Spleen (tissue), 11 donors: Measurements from ENCODE around the gene DRAM1. TPM values are rescaled to one million over a fixed set of nuclear protein-coding genes. Genes with fewer than 3 reads are reported as not detected.

Experiments
- DNase-seq: peaks from one replicate; pipeline ENCODE4 v3.0.0-alpha.2; 2020
- H3K27ac ChIP-seq, 8 donors: fragments of 200-600 bp; sonication (generic) in 7 of 8; 1 replicate in 4 of 8; 2 replicates in 4 of 8; pipeline versions ENCODE4 v1.5.0 to v1.8.0; 2016 to 2021; ENCODE audit warnings: inconsistent platforms in 4 of 8, mild to moderate bottlenecking in 4 of 8, moderate library complexity in 1 of 8
- H3K27me3 ChIP-seq, 7 donors: fragments of 200-600 bp; sonication (generic) in 6 of 7; replicated peaks in 1 of 7; 1 replicate in 4 of 7; 2 replicates in 3 of 7; pipeline versions ENCODE4 v1.5.0 to v1.8.0; 2016 to 2021; ENCODE audit warnings: inconsistent platforms in 3 of 7, mild to moderate bottlenecking in 1 of 7
- H3K36me3 ChIP-seq, 6 donors: fragments of 200-600 bp; sonication (generic) in 5 of 6; 1 replicate in 4 of 6; 2 replicates in 2 of 6; pipeline versions ENCODE4 v1.5.0 to v1.8.0; 2016 to 2021; ENCODE audit warnings: inconsistent platforms in 2 of 6
- H3K4me1 ChIP-seq, 6 donors: fragments of 200-600 bp; sonication (generic) in 5 of 6; 1 replicate in 3 of 6; 2 replicates in 3 of 6; pipeline versions ENCODE4 v1.5.0 to v1.8.0; 2016 to 2021; ENCODE audit warnings: inconsistent platforms in 3 of 6
- H3K4me3 ChIP-seq, 8 donors: fragments of 200-600 bp; sonication (generic) in 7 of 8; 1 replicate in 4 of 8; 2 replicates in 4 of 8; pipeline versions ENCODE4 v1.5.0 to v1.8.0; 2016 to 2021; ENCODE audit warnings: inconsistent platforms in 4 of 8, mild to moderate bottlenecking in 4 of 8, moderate library complexity in 2 of 8
- H3K9me3 ChIP-seq, 8 donors: fragments of 200-600 bp; sonication (generic) in 7 of 8; 1 replicate in 4 of 8; 2 replicates in 4 of 8; pipeline versions ENCODE4 v1.5.0 to v1.8.0; 2016 to 2021; ENCODE audit warnings: inconsistent platforms in 4 of 8
- POLR2A ChIP-seq, 3 donors: fragments of 450-650 bp; IDR thresholded peaks; one replicate each; pipeline ENCODE4 v1.5.1; 2017; ENCODE audit warnings: antibody characterized with exemption in 3 of 3, mild to moderate bottlenecking in 1 of 3
- POLR2AphosphoS5 ChIP-seq, 3 donors: sonication (generic); formaldehyde crosslinking; IDR thresholded peaks; one replicate each; pipeline ENCODE4 v1.5.1; 2017; ENCODE audit warnings: antibody characterized with exemption in 3 of 3
- WGBS, 5 donors: extraction: QIAGEN DNeasy Blood & Tissue Kit in 3 of 5; methylation state at CpG; one replicate each; pipeline versions ENCODE4 v1.1.5 to v1.1.7; 2013 to 2018; 5-methylcytosine and 5-hydroxymethylcytosine counted together
- intact Hi-C: fragments of 100-400 bp; cut with DNase I; formaldehyde crosslinking; loops from one replicate; pipeline ENCODE4 v1.15.0; 2023; ENCODE audit warnings: low total_unique reads
- polyA plus RNA-seq, 3 donors: library from polyadenylated mRNA; stranded (reverse); fragments of 200-250 nt; gene quantifications; one replicate each; pipeline ENCODE4 v1.2.1, GENCODE V29; 2013
- total RNA-seq, 7 donors: library from RNA; depleted of rRNA in 3 of 7; stranded (reverse); fragments of >200 nt in 3 of 7; fragmentation: NEBNext Ultra II Directional in 4 of 7; extraction: Animal tissue kit (Norgen Biotek cat#: 25700) in 4 of 7; gene quantifications; one replicate each; pipeline versions ENCODE4 v1.1.0 to v1.2.1, GENCODE V29; 2016 to 2021
- TF ChIP-seq, protein P1 (sequence below), 11 experiments: fragments of 200-600 bp in 7 of 11; fragments of 450-650 bp in 4 of 11; sonication (generic) in 4 of 11; IDR thresholded peaks in 8 of 11; conservative IDR thresholded peaks in 3 of 11; 1 replicate in 7 of 11; 2 replicates in 4 of 11; pipeline versions ENCODE4 v1.4.0 to v1.8.0; 2016 to 2021; ENCODE audit warnings: antibody characterized with exemption in 11 of 11, inconsistent platforms in 4 of 11, mild to moderate bottlenecking in 1 of 11
- donor health status: healthy with polysubstance abuse.
- donor health status: DM: no; HTN: no; CAD: no; lungs with moderate emphysema.
- donor health status: DM: no; HTN: no; CAD: no.
- donor health status: Bipolar disorder and iron deficiency.
- donor health status: healthy.
- donor health status: DM: no; HTN: no; CAD: no.
- donor health status: DM: yes; HTN: yes; CAD: no.

DRAM1 gene
- total and polyA plus RNA-seq, 10 donors, result 8.4 to 43.1 (median 19.1) TPM

- Histone ChIP-seq H3K4me1 (peaks cover 0 to 37% (median 1%) of the 10 kb centered on the region in 6 donors), H3K27me3 (no peaks in the 10 kb centered on the region), H3K4me3 (no peak overlapping the region), H3K27ac (peak overlapping the region in 5 of 8 donors; percentile 1 to 79 (median 70)), H3K9me3 (peaks cover 0 to 3% (median 0%) of the 10 kb centered on the region in 8 donors), H3K36me3 (peaks cover 0 to 27% (median 3%) of the 10 kb centered on the region in 6 donors)
- no peak for TF ChIP-seq POLR2A (IDR thresholded peaks at IDR 0.05)
- TF ChIP-seq, protein P1, sequence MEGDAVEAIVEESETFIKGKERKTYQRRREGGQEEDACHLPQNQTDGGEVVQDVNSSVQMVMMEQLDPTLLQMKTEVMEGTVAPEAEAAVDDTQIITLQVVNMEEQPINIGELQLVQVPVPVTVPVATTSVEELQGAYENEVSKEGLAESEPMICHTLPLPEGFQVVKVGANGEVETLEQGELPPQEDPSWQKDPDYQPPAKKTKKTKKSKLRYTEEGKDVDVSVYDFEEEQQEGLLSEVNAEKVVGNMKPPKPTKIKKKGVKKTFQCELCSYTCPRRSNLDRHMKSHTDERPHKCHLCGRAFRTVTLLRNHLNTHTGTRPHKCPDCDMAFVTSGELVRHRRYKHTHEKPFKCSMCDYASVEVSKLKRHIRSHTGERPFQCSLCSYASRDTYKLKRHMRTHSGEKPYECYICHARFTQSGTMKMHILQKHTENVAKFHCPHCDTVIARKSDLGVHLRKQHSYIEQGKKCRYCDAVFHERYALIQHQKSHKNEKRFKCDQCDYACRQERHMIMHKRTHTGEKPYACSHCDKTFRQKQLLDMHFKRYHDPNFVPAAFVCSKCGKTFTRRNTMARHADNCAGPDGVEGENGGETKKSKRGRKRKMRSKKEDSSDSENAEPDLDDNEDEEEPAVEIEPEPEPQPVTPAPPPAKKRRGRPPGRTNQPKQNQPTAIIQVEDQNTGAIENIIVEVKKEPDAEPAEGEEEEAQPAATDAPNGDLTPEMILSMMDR (IDR thresholded peaks at IDR 0.05 in 8 of 11, conservative IDR thresholded peaks at IDR 0.05 in 3 of 11), result no peak
- no peak for TF ChIP-seq POLR2AphosphoS5 (IDR thresholded peaks at IDR 0.05)
- intact Hi-C loops, result no loop called here
- DNase-seq, result peak; percentile 82
- 60 to 69% (median 64%) methylated on average over 6 of the region's 6 CpGs for WGBS, 5 donors
Measured at GRCh38 chr12:101925935-101926334, 48.6 kb downstream of the DRAM1 start.

GRCh38 chr12:101927036-101927435 lies 49.7 kb downstream of the DRAM1 start:
- H3K27me3 ChIP-seq, result no peaks in the 10 kb centered on the region
- H3K27ac ChIP-seq, result peak overlapping the region in 4 of 8 donors; percentile 66 to 79 (median 70)

DNA sequence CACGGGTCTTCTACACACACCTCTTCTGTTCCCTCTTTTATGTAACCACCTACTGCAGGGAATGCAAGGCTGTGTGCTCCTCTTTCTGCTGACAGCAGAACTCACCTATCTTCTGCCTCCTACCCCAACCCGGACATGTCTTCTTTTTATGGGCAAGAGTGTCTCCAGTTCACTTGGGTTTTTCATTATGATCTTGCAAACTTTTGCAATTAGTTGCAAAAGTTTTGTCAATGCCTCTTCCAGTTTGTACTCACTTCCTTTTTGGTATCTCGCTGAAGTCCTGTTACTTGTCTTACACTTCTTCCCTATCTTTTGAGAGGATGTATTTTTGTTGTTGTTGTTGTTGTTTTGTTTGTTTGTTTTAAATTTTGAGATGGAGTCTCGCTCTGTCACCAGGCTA lies 50.6 kb downstream of the DRAM1 start:
- H3K9me3 ChIP-seq, result peaks cover 0 to 3% (median 0%) of the 10 kb centered on the region in 8 donors
- H3K4me3 ChIP-seq, result no peak overlapping the region
- TF ChIP-seq POLR2A (IDR thresholded peaks at IDR 0.05), result no peak
- no peak for TF ChIP-seq POLR2AphosphoS5 (IDR thresholded peaks at IDR 0.05)
- TF ChIP-seq, protein P1 (IDR thresholded peaks at IDR 0.05 in 8 of 11, conservative IDR thresholded peaks at IDR 0.05 in 3 of 11), result no peak
- intact Hi-C loops, result no loop called here
- peaks cover 0 to 56% (median 4%) of the 10 kb centered on the region in 6 donors for H3K4me1 ChIP-seq
- DNase-seq, result no peak
- no peaks in the 10 kb centered on the region for H3K27me3 ChIP-seq
- peak overlapping the region in 7 of 8 donors; percentile 12 to 79 (median 63) for H3K27ac ChIP-seq
- WGBS, 5 donors, result 56 to 77% (median 69%) methylated on average over 4 of the region's 4 CpGs
- H3K36me3 ChIP-seq, result peaks cover 0 to 10% (median 0%) of the 10 kb centered on the region in 6 donors

More at GRCh38 chr12:101927036-101927435, 49.7 kb downstream of the DRAM1 start:
- intact Hi-C loops, result no loop called here
- no peak for TF ChIP-seq POLR2A (IDR thresholded peaks at IDR 0.05)
- no peak for TF ChIP-seq POLR2AphosphoS5 (IDR thresholded peaks at IDR 0.05)
- TF ChIP-seq, protein P1 (IDR thresholded peaks at IDR 0.05 in 8 of 11, conservative IDR thresholded peaks at IDR 0.05 in 3 of 11), result no peak
- Histone ChIP-seq H3K36me3 (peaks cover 0 to 18% (median 2%) of the 10 kb centered on the region in 6 donors), H3K4me3 (no peak overlapping the region), H3K9me3 (peaks cover 0 to 3% (median 0%) of the 10 kb centered on the region in 8 donors), H3K4me1 (peaks cover 0 to 47% (median 4%) of the 10 kb centered on the region in 6 donors)
- no peak for DNase-seq

DNA sequence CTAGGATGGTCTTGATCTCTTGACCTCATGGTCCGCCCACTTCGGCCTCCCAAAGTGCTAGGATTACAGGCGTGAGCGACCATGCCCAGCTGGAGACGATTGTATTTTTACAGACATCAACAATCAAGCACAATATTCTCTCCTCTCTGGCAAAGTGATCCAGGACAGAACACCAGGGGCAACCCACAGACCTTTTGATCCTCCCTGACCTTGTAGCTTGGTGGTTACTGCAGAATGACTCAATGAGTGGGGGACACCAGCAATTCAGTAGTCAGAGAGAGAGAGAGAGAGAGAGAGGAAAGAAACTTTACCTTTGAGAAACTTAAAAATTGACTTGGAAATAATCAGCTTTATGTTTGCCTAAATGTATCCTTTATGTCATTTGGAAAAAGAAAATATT lies 51.2 kb downstream of the DRAM1 start:
- intact Hi-C loops, result no loop called here
- H3K9me3 ChIP-seq, result peaks cover 0 to 3% (median 0%) of the 10 kb centered on the region in 8 donors
- H3K27ac ChIP-seq, result peak overlapping the region in 4 of 8 donors; percentile 63 to 79 (median 70)
- 79 to 96% (median 90%) methylated on average over 5 of the region's 5 CpGs for WGBS, 5 donors
- H3K27me3 ChIP-seq, result no peaks in the 10 kb centered on the region
- no peak for DNase-seq
- H3K4me1 ChIP-seq, result peaks cover 0 to 62% (median 4%) of the 10 kb centered on the region in 6 donors
- peaks cover 0 to 4% (median 0%) of the 10 kb centered on the region in 6 donors for H3K36me3 ChIP-seq
- no peak overlapping the region for H3K4me3 ChIP-seq
- TF ChIP-seq, protein P1 (IDR thresholded peaks at IDR 0.05 in 8 of 11, conservative IDR thresholded peaks at IDR 0.05 in 3 of 11), result no peak
- TF ChIP-seq POLR2A (IDR thresholded peaks at IDR 0.05) (no peak), POLR2AphosphoS5 (IDR thresholded peaks at IDR 0.05) (no peak)
